T-helper 9 cell (primary cell): Measurements from ENCODE around the gene SUSD4.
A peak's percentile ranks its signal among the peaks of the same experiment; 100 is the strongest.
"Not testable (repeated sequence)": the region's sequence is repeated elsewhere in the genome, so short reads cannot be mapped to it uniquely, and the experiment has no call there.

Source experiments
- DNase-seq: peaks from one replicate; pipeline ENCODE4 v3.0.0-alpha.2; 2020
- total RNA-seq, 2 donors: gene quantifications; one replicate each; lab custom pipeline; 2026; lab: John Stamatoyannopoulos, UW

Gene SUSD4
- 1.2 to 13.0 reads per million in 2 donors for total RNA-seq

GRCh38 chr1:223363856-223364684, at the start of gene SUSD4:
TSS of gene SUSD4 (minus strand) at chr1:223364176. CDS start at chr1:223363425, 751 bp downstream.
- DNase-seq = peak; percentile 54

GRCh38 chr1:223413216-223413615, 49.2 kb upstream of the SUSD4 start:
- no peak for DNase-seq

- no peak for DNase-seq
These were observed 47.7 kb upstream of the SUSD4 start for GRCh38 chr1:223411710-223412109.

- DNase-seq = no peak
These were observed 47.3 kb upstream of the SUSD4 start for GRCh38 chr1:223411309-223411708.

- no peak for DNase-seq
These were observed 46.1 kb upstream of the SUSD4 start for GRCh38 chr1:223410036-223410435.

GRCh38 chr1:223405507-223405906, 41.5 kb upstream of the SUSD4 start:
- DNase-seq = no peak

- DNase-seq = no peak
These were observed 39.3 kb upstream of the SUSD4 start for GRCh38 chr1:223403184-223403815.

GRCh38 chr1:223402790-223403142, 38.8 kb upstream of the SUSD4 start:
- no peak for DNase-seq

GRCh38 chr1:223401873-223402789, 38.2 kb upstream of the SUSD4 start:
- DNase-seq = no peak

- not testable (repeated sequence) for DNase-seq
These were observed 35.4 kb upstream of the SUSD4 start for GRCh38 chr1:223399393-223399792.

- no peak for DNase-seq
These were observed 30.7 kb upstream of the SUSD4 start for GRCh38 chr1:223394706-223395105.

GRCh38 chr1:223394242-223394641, 30.3 kb upstream of the SUSD4 start:
- no peak for DNase-seq

GRCh38 chr1:223393275-223394214, 29.6 kb upstream of the SUSD4 start, which contains the start of gene CCDC185:
TSS of gene CCDC185 (plus strand) at chr1:223393415. CDS start at chr1:223393476, 61 bp downstream.
- DNase-seq = no peak

GRCh38 chr1:223390618-223391017, 26.6 kb upstream of the SUSD4 start:
- DNase-seq = no peak

GRCh38 chr1:223386013-223386412, 22.0 kb upstream of the SUSD4 start:
- DNase-seq = no peak

- no peak for DNase-seq
These were observed 14.8 kb upstream of the SUSD4 start for GRCh38 chr1:223378754-223379153.

- no peak for DNase-seq
These were observed 10.2 kb upstream of the SUSD4 start for GRCh38 chr1:223374064-223374610.

GRCh38 chr1:223364685-223365382, 858 bp upstream of the SUSD4 start:
- peak; percentile 10 for DNase-seq

GRCh38 chr1:223363057-223363855, 720 bp downstream of the SUSD4 start:
- peak; percentile 18 for DNase-seq

- DNase-seq = no peak
These were observed 5.2 kb downstream of the SUSD4 start for GRCh38 chr1:223358826-223359225.
